ENCODE measurements around the gene TXNL1.
A peak's percentile ranks its signal among the peaks of the same experiment; 100 is the strongest.
"Not testable (repeated sequence)": the region's sequence is repeated elsewhere in the genome, so short reads cannot be mapped to it uniquely, and the experiment has no call there.

TXNL1 gene

DNA sequence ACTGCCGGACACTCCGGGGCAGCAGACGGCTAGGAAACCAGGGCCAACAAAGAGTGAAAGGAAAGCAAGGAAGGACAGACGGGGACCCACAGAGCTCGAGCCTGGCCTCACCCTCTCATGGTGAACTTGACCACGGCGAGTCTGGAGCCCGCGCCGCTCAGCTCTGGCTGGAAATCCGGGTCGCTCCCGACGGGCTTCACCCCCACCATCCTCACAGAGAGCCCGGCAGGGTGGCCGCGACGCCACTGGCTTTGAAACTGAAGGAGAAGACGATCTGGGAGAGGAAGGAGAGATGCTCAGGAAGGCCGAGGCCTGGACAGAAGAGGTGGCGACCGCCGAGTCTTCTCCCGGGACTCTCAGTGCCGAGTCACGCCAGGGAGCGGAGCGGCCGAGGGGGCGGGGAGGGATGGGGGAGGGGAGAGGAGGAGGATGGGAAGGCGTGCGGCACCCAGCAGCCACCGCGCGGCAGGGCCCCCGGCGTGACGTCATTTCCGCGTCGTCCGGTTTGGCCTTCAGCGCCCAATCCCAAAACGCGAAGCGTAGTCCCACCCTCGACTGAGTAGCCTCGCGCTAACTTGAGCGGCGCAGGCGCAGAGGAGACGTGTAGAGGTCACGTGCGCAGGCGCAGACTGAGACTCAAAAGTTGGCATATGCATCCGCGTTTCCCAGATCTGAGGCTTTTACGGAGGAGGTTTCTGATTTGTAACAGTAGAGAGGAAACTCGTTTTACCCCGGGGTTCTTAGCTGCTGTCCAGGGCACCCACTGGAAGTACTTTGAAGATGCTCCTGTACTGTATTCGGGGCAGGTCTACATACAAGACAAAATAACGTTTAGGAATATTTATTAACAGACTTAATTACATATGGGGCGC lies at the start of gene TXNL1:
Gene TXNL1 (minus strand): TSS at position 361 of the 872 bp plus-strand sequence. CDS start 152 bp downstream, at position 209.
- H3K27me3 Mint-ChIP-seq: peaks cover 2% of the 10 kb centered on the region
- peak; percentile 99 for DNase-seq
- peak within 1 kb of the TSS; percentile 98 for H3K4me3 Mint-ChIP-seq
- H3K4me1 Mint-ChIP-seq: peaks cover 44% of the 10 kb centered on the region
- ATAC-seq: peak; percentile 95
- H3K9me3 Mint-ChIP-seq: no peaks in the 10 kb centered on the region
- H3K36me3 Mint-ChIP-seq (ENCODE audit: low read depth): peaks cover 31% of the 10 kb centered on the region
- H3K27ac Mint-ChIP-seq: peak within 1 kb of the TSS; percentile 98

DNA sequence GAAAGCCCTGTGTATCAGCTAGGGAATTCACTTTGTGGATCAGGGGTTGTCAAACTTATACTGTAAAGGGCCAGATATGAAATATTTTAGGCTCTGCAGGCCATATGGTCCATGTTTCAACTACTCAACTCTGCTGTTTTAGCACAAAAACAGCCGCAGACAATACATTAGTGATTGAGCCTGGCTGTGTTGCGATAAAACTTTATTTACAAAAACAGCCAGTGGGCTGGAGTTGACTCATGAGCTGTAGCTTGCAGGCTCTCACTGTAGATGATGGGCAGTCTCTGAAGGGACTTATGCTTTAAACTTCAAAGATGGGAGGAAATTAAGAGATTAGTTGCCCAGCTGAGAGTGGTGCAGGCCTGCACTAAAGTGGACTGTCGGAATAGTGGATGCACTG lies 45.9 kb upstream of the TXNL1 start:
- H3K9me3 Mint-ChIP-seq: no peaks in the 10 kb centered on the region
- no peak overlapping the region for H3K27ac Mint-ChIP-seq
- no peaks in the 10 kb centered on the region for H3K4me1 Mint-ChIP-seq
- H3K27me3 Mint-ChIP-seq: no peaks in the 10 kb centered on the region
- H3K36me3 Mint-ChIP-seq (ENCODE audit: low read depth): peaks cover 8% of the 10 kb centered on the region
- no peak overlapping the region for H3K4me3 Mint-ChIP-seq
- no peak for DNase-seq
- no peak for ATAC-seq

DNA sequence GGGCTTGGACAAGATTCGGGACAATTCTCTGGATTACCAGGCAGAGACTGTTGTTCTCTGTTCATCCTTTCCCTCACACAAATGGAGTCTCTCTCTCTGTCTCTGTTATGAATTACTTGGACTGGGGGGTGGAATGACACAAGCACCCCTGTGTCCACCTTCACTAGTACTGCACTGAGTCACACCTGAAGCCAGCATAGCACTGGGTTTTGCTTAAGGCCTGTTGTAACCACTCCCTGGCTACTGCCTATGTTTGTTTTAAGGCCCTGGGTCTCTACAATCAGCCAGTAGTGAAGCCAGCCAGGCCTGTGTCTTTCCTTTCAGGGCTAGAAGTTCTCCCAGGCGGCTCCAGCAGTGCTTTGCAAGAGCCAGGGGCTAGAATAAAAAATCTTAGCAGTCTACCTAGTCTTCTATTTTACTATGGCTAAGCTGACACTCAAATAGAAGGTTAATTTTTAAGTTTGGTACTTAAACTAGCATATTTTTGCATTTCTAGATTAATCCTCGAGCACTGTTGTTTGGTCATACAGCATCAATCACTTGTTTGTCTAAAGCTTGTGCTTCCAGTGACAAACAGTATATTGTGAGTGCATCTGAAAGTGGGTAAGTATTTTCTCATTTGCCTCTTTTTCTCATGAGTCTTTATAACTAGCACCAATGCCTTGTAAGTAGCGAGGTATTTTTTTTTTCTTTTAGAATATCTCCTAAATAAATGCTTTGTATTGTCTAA lies 40.6 kb upstream of the TXNL1 start:
- H3K27ac Mint-ChIP-seq: no peak overlapping the region
- H3K27me3 Mint-ChIP-seq: no peaks in the 10 kb centered on the region
- H3K4me1 Mint-ChIP-seq: no peaks in the 10 kb centered on the region
- peaks cover 19% of the 10 kb centered on the region for H3K36me3 Mint-ChIP-seq (ENCODE audit: low read depth)
- ATAC-seq (no peak), DNase-seq (no peak)
- H3K4me3 Mint-ChIP-seq: no peak overlapping the region
- peaks cover 8% of the 10 kb centered on the region for H3K9me3 Mint-ChIP-seq

DNA sequence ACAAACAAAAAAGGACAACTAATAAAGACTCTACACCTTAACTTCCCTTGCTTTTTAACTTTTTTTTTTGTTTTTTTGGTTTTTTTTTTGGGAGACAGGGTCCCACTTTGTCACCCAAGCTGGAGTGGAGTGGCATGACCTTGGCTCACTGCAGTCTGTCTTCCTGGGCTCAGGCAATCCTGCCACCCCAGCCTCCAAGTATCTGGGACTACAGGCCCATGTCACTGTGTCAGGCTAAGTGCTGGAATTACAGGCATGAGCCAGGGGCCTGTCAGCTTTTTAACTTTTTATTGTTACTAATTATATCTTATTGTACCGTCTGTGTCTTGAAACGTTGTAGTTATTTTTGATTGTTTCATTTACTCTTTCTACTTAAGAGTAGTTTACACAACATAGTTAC lies 38.2 kb upstream of the TXNL1 start:
- H3K36me3 Mint-ChIP-seq (ENCODE audit: low read depth): peaks cover 24% of the 10 kb centered on the region
- peaks cover 8% of the 10 kb centered on the region for H3K9me3 Mint-ChIP-seq
- ATAC-seq (no peak), DNase-seq (no peak)
- H3K4me3 Mint-ChIP-seq: no peak overlapping the region
- H3K27ac Mint-ChIP-seq: no peak overlapping the region
- H3K27me3 Mint-ChIP-seq: no peaks in the 10 kb centered on the region
- H3K4me1 Mint-ChIP-seq: peaks cover 2% of the 10 kb centered on the region

DNA sequence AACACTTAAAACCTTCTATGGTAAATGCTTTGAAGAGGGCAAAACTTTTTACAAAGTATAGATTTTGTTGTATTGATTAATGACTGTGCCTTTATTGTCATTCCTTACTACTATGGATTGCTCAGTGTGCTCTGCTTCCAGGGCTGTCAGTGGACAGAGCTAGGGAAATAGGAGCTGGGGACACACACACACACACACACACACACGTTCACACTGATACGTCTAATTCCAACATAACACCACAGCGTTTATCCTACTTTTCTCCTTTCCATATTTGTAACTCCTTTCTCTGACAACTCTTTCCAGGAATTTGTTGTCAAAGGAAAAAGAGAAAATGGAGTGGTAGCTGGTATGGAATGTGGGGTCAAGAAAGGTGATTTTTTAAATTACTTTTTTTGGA lies 34.6 kb upstream of the TXNL1 start:
- H3K27ac Mint-ChIP-seq: no peak overlapping the region
- peaks cover 5% of the 10 kb centered on the region for H3K9me3 Mint-ChIP-seq
- H3K27me3 Mint-ChIP-seq: no peaks in the 10 kb centered on the region
- H3K4me3 Mint-ChIP-seq: no peak overlapping the region
- ATAC-seq: no peak
- no peak for DNase-seq
- peaks cover 21% of the 10 kb centered on the region for H3K4me1 Mint-ChIP-seq
- H3K36me3 Mint-ChIP-seq (ENCODE audit: low read depth): peaks cover 19% of the 10 kb centered on the region

DNA sequence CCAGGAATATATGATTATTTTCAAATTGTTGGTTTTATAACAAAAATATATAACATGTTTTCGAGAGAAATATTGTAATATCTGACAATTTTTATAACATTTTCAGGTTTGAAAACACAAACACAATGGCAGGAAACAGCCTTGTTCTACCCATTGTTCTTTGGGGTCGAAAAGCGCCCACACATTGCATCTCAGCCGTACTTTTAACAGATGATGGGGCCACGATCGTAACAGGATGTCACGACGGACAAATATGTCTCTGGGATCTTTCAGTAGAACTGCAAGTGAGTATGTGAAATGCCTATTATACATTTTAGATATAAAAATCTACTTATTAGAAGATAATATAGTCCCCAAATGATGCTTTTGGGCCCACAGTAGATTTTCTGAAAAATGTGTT lies 34.0 kb upstream of the TXNL1 start:
- no peaks in the 10 kb centered on the region for H3K27me3 Mint-ChIP-seq
- no peaks in the 10 kb centered on the region for H3K9me3 Mint-ChIP-seq
- H3K4me3 Mint-ChIP-seq: no peak overlapping the region
- DNase-seq (no peak), ATAC-seq (no peak)
- H3K36me3 Mint-ChIP-seq (ENCODE audit: low read depth): peaks cover 13% of the 10 kb centered on the region
- peaks cover 21% of the 10 kb centered on the region for H3K4me1 Mint-ChIP-seq
- no peak overlapping the region for H3K27ac Mint-ChIP-seq

DNA sequence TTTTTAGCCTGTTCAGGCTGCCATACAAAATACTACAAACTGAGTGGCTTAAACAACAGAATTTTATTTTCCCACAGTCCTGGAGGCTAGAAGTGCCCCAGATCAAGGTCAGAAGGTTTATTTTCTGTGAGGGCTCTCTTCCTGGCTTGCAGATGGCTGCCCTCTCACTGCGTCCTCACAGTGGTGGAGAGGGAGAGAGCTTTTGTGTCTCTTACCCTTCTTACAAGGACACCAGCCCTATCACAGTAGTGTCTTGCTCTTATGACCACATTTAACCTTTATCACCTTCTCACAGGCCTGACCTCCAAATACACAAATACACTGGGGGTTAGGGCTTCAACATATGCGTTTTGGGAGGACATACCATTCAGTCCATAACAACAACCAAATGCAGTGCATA lies 24.5 kb upstream of the TXNL1 start:
- ATAC-seq (no peak), DNase-seq (no peak)
- peaks cover 6% of the 10 kb centered on the region for H3K36me3 Mint-ChIP-seq (ENCODE audit: low read depth)
- H3K9me3 Mint-ChIP-seq: no peaks in the 10 kb centered on the region
- H3K4me1 Mint-ChIP-seq: peaks cover 22% of the 10 kb centered on the region
- H3K4me3 Mint-ChIP-seq: no peak overlapping the region
- H3K27me3 Mint-ChIP-seq: no peaks in the 10 kb centered on the region
- H3K27ac Mint-ChIP-seq: no peak overlapping the region

DNA sequence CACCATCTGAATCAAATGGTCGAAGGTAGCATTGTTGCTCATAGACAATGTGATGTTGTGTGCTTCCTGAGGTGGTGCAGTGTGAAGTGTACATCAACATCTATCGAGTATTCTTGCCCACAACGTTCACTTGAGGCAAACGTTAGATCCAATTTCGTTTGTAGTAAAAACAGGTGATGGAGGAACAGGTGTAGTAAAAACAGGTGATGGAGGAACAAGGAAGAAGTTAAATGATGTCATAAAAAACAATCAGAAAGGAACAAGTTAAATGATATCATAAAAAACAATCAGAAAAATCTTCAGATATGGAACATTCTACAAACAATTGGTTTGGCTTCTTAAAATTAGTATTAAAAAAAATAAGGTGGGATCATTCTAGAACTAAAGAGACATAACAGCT lies 24.1 kb upstream of the TXNL1 start:
- Mint-ChIP-seq H3K27ac (no peak overlapping the region), H3K9me3 (no peaks in the 10 kb centered on the region), H3K4me3 (no peak overlapping the region), H3K36me3 (ENCODE audit: low read depth) (peaks cover 6% of the 10 kb centered on the region), H3K27me3 (no peaks in the 10 kb centered on the region), H3K4me1 (peaks cover 22% of the 10 kb centered on the region)
- ATAC-seq: no peak
- DNase-seq: no peak

DNA sequence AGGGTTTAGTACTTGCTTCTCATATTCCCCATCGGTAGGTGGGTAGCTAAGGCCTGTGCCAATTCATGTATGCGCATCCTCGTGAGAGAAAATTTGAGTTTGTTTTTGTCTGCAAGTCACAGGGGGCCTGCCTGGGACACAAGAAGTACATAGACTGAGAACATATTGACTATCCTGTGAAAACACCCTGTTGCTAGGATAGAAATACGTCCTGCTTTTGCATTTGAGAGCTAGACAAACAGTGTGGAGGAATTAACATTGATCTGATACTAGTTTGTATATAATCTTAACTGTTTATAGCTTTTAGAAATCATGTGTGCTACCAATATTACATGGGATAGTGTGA lies 23.6 kb upstream of the TXNL1 start:
- Mint-ChIP-seq H3K9me3 (no peaks in the 10 kb centered on the region), H3K36me3 (ENCODE audit: low read depth) (peaks cover 6% of the 10 kb centered on the region), H3K4me3 (no peak overlapping the region), H3K4me1 (peaks cover 21% of the 10 kb centered on the region), H3K27me3 (no peaks in the 10 kb centered on the region), H3K27ac (no peak overlapping the region)
- DNase-seq: no peak
- no peak for ATAC-seq

DNA sequence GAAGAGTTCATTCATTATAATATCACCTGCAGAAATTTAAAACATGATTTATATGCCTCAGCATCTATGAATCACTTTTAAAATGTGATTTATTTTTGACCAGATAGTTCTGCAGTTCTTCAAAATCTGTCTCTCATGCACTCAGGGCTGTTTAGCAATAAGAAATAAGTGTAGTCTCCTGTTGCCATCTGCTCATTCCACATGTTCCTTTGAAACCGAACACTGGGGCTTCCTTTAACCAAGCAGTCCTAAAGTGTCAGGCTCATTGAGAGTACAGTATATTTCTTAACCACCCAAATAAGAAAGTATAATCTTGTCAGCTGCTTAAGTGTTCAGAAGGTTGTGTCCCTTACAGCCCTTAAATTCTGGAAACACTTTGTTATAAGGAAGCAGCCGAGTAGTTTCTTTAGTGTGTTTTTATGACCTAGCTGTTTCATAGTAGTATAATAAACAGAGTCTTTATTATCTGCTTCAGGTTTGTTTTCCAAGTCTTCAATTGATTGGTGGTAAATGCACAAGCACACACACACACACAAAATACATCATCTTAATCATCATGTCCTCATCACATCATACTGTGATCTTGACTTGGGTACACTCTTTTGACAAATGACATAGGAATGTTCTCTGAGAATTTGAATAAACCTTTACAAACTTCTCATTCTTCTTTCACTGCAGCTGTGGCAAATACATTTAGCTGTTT lies 23.1 kb upstream of the TXNL1 start:
- Mint-ChIP-seq H3K27ac (no peak overlapping the region), H3K36me3 (ENCODE audit: low read depth) (peaks cover 6% of the 10 kb centered on the region), H3K9me3 (no peaks in the 10 kb centered on the region), H3K4me1 (peaks cover 20% of the 10 kb centered on the region), H3K4me3 (no peak overlapping the region), H3K27me3 (no peaks in the 10 kb centered on the region)
- DNase-seq (no peak), ATAC-seq (no peak)

DNA sequence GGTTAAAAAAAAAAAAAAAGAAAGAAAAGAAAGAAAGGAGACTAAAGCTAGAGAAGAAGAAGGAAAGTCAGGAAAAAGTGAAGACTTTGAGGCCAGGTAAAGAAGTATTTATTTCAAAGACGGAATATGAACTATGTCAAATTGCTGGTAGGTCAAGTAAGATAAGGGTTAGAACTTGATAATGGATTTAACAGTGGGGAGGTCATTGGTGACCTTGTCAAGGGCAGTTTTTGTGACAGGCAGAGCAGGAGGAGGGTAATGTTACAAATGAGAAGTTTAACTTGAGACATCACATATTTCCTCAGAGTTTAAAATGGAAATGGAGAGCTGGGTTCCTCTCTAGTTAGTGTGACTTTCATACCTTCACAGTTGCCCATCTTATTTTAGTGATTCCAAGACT lies 22.3 kb upstream of the TXNL1 start:
- H3K9me3 Mint-ChIP-seq: no peaks in the 10 kb centered on the region
- H3K4me1 Mint-ChIP-seq: peaks cover 24% of the 10 kb centered on the region
- no peaks in the 10 kb centered on the region for H3K27me3 Mint-ChIP-seq
- ATAC-seq (no peak), DNase-seq (no peak)
- no peak overlapping the region for H3K4me3 Mint-ChIP-seq
- H3K36me3 Mint-ChIP-seq (ENCODE audit: low read depth): peaks cover 6% of the 10 kb centered on the region
- H3K27ac Mint-ChIP-seq: no peak overlapping the region

DNA sequence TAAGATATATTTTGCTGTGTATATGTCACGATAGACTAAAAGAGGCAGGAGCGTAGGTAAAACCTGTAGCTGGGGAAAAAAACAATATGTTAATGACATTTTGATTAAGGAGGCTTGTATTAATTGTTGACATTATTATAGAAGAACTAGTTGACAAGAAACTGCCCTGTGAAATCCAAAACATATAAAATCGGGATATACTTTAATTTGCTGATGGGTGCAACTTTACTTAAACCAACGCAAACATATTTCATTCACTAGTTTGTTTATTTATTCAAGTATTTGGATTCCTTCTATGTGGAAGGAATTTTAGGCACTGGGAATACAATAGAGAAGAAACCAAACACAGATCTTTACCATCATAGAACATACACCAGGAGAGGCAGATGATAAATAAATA lies 20.7 kb upstream of the TXNL1 start:
- Mint-ChIP-seq H3K4me1 (peaks cover 34% of the 10 kb centered on the region), H3K9me3 (no peaks in the 10 kb centered on the region), H3K36me3 (ENCODE audit: low read depth) (peaks cover 7% of the 10 kb centered on the region), H3K4me3 (no peak overlapping the region), H3K27ac (no peak overlapping the region), H3K27me3 (no peaks in the 10 kb centered on the region)
- ATAC-seq (no peak), DNase-seq (no peak)

DNA sequence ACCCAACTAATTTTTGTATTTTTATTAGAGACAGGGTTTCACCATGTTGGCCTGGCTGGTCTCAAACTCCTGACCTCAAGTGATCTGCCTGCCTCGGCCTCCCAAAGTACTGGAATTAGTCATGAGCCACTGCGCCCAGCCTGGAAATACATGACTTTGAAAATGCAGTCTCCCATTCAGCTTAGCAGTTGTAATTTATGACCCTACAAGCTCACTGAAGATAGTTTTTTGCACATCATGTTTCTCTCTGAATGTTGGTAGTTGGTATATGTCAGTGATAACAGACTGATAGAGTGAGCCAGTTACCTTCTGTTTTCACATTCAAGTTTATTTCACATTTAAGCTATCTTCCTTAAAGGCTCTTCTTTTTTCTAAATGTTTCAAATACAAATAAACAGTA lies 19.9 kb upstream of the TXNL1 start:
- H3K4me1 Mint-ChIP-seq: peaks cover 40% of the 10 kb centered on the region
- no peak overlapping the region for H3K27ac Mint-ChIP-seq
- no peak for DNase-seq
- H3K27me3 Mint-ChIP-seq: no peaks in the 10 kb centered on the region
- no peak for ATAC-seq
- H3K9me3 Mint-ChIP-seq: no peaks in the 10 kb centered on the region
- peaks cover 7% of the 10 kb centered on the region for H3K36me3 Mint-ChIP-seq (ENCODE audit: low read depth)
- H3K4me3 Mint-ChIP-seq: no peak overlapping the region

DNA sequence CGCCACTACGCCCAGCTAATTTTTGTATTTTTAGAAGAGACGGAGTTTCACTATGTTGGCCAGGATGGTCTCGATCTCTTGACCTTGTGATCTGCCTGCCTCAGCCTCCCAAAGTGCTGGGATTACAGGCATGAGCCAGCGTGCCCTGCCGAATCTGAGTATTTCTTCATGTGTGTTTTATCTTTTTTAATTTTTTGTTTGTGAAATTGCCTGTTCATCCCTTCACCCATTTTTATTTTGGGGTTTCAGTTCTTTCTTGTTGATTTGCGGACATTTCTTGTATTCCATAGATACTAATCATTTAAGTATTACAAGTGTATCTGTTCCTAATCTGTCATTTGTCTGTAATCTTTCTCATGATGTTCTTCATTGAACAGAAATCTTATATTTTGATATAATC lies 15.9 kb upstream of the TXNL1 start:
- peaks cover 44% of the 10 kb centered on the region for H3K4me1 Mint-ChIP-seq
- H3K36me3 Mint-ChIP-seq (ENCODE audit: low read depth); H3K27ac Mint-ChIP-seq; H3K27me3 Mint-ChIP-seq; H3K4me3 Mint-ChIP-seq; H3K9me3 Mint-ChIP-seq; DNase-seq; ATAC-seq: not testable (repeated sequence)

DNA sequence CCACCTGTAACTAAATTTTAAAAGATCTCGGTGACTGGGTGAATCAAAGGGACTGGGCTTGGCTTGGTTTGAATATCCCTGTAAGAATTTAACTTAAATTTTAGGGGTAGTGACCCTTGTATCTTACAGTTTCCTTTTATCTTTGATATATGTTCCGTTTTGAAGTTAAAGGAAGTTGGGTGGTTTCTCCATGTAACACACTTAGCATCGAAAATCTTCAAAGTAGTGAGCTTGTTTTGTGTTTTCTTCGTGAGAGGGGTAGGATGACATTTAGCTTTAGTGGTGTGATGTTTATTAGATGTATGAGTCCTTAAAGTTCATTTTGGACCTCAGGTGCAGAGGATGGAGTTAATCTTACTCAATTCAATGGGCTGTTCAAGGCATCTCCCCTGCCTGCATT lies 14.4 kb upstream of the TXNL1 start:
- no peaks in the 10 kb centered on the region for H3K27me3 Mint-ChIP-seq
- peaks cover 50% of the 10 kb centered on the region for H3K4me1 Mint-ChIP-seq
- peak overlapping the region; percentile 87 for H3K4me3 Mint-ChIP-seq
- peak overlapping the region; percentile 74 for H3K27ac Mint-ChIP-seq
- H3K36me3 Mint-ChIP-seq (ENCODE audit: low read depth): peaks cover 5% of the 10 kb centered on the region
- H3K9me3 Mint-ChIP-seq: no peaks in the 10 kb centered on the region
- ATAC-seq: no peak
- DNase-seq: no peak

All from activated naive CD8-positive, alpha-beta T cell treated with anti-CD3 and anti-CD28 coated beads, Interleukin-2, amount 50 U/mL, for 24 hours (primary cell).